DMS53 treated with DMSO at 0.1 percent for 48 hours (cell line): ENCODE results near the gene ABHD6.
"Not testable (repeated sequence)": the region's sequence is repeated elsewhere in the genome, so short reads cannot be mapped to it uniquely, and the experiment has no call there.

ENCODE experiments used
- DNase-seq: peaks from one replicate; lab custom pipeline; 2025; ENCODE audit not compliant: unreplicated experiment; lab: John Stamatoyannopoulos, UW

Gene ABHD6

GRCh38 chr3:58207954-58208353, 29.6 kb upstream of the ABHD6 start:
- no peak for DNase-seq

GRCh38 chr3:58209933-58210332, 27.7 kb upstream of the ABHD6 start:
- no peak for DNase-seq

- DNase-seq: no peak
Measured at GRCh38 chr3:58210761-58211460, 26.7 kb upstream of the ABHD6 start, which contains the start of gene DNASE1L3. Gene DNASE1L3, minus strand, starts transcription at chr3:58210972. Its CDS starts 66 bp downstream, at chr3:58210906.

- DNase-seq: no peak
Measured at GRCh38 chr3:58214484-58215316, 22.9 kb upstream of the ABHD6 start.

- no peak for DNase-seq
Measured at GRCh38 chr3:58215317-58216025, 22.1 kb upstream of the ABHD6 start.

- DNase-seq: no peak
Measured at GRCh38 chr3:58216496-58217195, 20.9 kb upstream of the ABHD6 start.

GRCh38 chr3:58217209-58217811, 20.3 kb upstream of the ABHD6 start:
- peak; percentile 19 for DNase-seq

- DNase-seq: no peak
Measured at GRCh38 chr3:58218904-58219303, 18.7 kb upstream of the ABHD6 start.

- no peak for DNase-seq
Measured at GRCh38 chr3:58222161-58222724, 15.3 kb upstream of the ABHD6 start.

GRCh38 chr3:58223855-58224254, 13.7 kb upstream of the ABHD6 start:
- DNase-seq: no peak

- DNase-seq: not testable (repeated sequence)
Measured at GRCh38 chr3:58227933-58228332, 9.7 kb upstream of the ABHD6 start.

- DNase-seq: no peak
Measured at GRCh38 chr3:58230876-58231552, 6.6 kb upstream of the ABHD6 start.

- DNase-seq: no peak
Measured at GRCh38 chr3:58231666-58232065, 5.9 kb upstream of the ABHD6 start.

GRCh38 chr3:58234516-58234931, 3.1 kb upstream of the ABHD6 start:
- DNase-seq: peak; percentile 9

- no peak for DNase-seq
Measured at GRCh38 chr3:58235970-58236369, 1.6 kb upstream of the ABHD6 start.

GRCh38 chr3:58236527-58237237, 910 bp upstream of the ABHD6 start:
- DNase-seq: no peak

GRCh38 chr3:58237941-58238681, 519 bp downstream of the ABHD6 start:
- DNase-seq: no peak

GRCh38 chr3:58238830-58239229, 1.2 kb downstream of the ABHD6 start:
- DNase-seq: no peak
